Measurements from ENCODE around the gene PRR13.
A peak's percentile ranks its signal among the peaks of the same experiment; 100 is the strongest.
"Not testable (repeated sequence)": the region's sequence is repeated elsewhere in the genome, so short reads cannot be mapped to it uniquely, and the experiment has no call there.

PRR13 gene

DNA sequence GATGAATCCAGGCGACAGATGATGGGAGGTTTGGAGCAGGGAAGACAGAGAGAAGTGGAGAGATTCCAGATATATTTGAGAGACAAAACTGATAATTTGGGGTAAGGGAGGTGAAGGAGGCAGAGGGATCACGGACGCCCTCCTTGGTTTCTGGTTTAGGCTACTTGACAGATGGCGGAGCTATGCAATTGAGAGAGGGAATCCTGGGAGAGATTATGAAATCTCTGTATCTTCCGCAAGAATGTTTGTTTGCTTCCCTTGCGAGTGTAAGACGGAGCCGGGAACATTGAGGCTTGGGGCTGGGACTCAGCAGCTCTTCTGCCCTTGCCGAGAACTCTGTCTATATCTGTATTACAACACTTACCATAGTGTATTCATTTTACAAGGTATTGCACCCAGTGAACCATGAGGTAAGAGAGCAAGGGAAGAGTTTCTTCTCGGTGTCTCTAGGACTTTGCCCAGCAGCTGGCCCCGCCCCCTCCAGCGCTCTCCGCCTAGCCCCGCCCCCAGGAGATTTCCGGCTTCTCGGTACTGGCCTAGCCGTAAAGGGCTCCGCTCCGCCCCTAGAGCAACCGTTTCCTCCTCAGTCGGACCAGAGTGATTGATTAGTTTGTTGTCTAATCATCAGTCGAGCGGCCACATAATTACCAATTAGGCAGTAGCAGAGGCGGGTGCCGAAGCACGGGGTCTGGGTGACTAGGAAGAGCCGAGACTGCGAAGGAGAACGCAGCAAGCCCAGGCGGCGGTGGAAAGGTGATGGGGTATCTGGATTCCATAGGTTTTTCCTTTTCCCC, at the start of gene PRR13:
Gene PRR13, plus strand, starts transcription at position 695 of the 794 bp plus-strand sequence. CDS start 981 bp downstream, outside the sequence.
- no peak for TF ChIP-seq JUND (IDR thresholded peaks at IDR 0.05; ENCODE audit: low read depth)
- in situ Hi-C loops (cut with HindIII; ENCODE audit: low pct_unique_long_range_greater_than_20kb, low sequenced_read_pairs) = no loop called here
- peak; percentile 95 to 100 for DNase-seq (ENCODE audit: low read depth in 1 of 2, low spot score in 1 of 2)

DNA sequence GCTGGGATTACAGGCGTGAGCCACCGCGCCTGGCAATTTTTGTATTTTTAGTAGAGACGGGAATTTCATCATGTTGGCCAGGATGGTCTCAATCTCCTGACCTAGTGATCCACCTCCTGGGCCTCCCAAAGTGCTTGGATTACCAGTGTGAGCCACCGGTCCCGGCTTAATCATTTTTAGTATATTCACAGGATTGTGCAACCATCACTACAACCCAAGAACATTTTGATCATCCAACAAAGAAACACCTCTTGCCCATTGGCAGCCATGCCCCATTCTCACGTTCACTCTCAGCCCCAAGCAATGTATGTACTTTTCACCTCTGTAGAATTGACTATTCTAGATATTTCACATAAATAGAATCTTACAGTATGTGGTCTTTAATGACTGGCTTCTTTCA, 41.6 kb upstream of the PRR13 start:
- no peak for DNase-seq (ENCODE audit: low read depth in 1 of 2, low spot score in 1 of 2)
- in situ Hi-C loops (cut with HindIII; ENCODE audit: low pct_unique_long_range_greater_than_20kb, low sequenced_read_pairs) = no loop called here
- TF ChIP-seq JUND (IDR thresholded peaks at IDR 0.05; ENCODE audit: low read depth) = no peak

GRCh38 chr12:53402351-53402750, 39.2 kb upstream of the PRR13 start:
- in situ Hi-C loops (cut with HindIII; ENCODE audit: low pct_unique_long_range_greater_than_20kb, low sequenced_read_pairs); DNase-seq (ENCODE audit: low read depth in 1 of 2, low spot score in 1 of 2): not testable (repeated sequence)

DNA sequence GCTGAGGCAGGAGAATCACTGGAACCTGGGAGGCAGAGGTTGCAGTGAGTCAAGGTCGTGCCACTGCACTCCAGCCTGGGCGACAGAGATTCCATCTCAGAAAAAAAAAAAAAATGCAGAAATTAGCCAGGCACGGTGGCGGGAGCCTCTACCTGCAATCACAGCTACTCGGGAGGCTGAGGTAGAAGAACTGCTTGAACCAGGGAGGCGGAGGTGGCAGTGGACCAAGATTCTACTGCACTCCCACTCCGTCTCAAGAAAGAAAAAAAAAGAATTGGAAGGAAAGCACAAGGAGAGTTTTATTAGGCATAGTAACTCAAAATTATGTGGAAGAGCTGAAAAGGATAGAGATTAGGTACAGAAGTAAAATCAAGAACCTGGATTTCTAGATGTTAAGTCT, 38.7 kb upstream of the PRR13 start:
- no peak for TF ChIP-seq JUND (IDR thresholded peaks at IDR 0.05; ENCODE audit: low read depth)
- DNase-seq (ENCODE audit: low read depth in 1 of 2, low spot score in 1 of 2) = no peak
- in situ Hi-C loops (cut with HindIII; ENCODE audit: low pct_unique_long_range_greater_than_20kb, low sequenced_read_pairs) = no loop called here

DNA sequence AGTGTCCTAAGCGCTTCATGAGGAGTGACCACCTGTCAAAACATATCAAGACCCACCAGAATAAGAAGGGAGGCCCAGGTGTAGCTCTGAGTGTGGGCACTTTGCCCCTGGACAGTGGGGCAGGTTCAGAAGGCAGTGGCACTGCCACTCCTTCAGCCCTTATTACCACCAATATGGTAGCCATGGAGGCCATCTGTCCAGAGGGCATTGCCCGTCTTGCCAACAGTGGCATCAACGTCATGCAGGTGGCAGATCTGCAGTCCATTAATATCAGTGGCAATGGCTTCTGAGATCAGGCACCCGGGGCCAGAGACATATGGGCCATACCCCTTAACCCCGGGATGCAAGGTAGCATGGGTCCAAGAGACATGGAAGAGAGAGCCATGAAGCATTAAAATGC, 30.6 kb upstream of the PRR13 start:
- TF ChIP-seq JUND (IDR thresholded peaks at IDR 0.05; ENCODE audit: low read depth) = no peak
- in situ Hi-C loops (cut with HindIII; ENCODE audit: low pct_unique_long_range_greater_than_20kb, low sequenced_read_pairs) = no loop called here
- DNase-seq (ENCODE audit: low read depth in 1 of 2, low spot score in 1 of 2) = no peak

DNA sequence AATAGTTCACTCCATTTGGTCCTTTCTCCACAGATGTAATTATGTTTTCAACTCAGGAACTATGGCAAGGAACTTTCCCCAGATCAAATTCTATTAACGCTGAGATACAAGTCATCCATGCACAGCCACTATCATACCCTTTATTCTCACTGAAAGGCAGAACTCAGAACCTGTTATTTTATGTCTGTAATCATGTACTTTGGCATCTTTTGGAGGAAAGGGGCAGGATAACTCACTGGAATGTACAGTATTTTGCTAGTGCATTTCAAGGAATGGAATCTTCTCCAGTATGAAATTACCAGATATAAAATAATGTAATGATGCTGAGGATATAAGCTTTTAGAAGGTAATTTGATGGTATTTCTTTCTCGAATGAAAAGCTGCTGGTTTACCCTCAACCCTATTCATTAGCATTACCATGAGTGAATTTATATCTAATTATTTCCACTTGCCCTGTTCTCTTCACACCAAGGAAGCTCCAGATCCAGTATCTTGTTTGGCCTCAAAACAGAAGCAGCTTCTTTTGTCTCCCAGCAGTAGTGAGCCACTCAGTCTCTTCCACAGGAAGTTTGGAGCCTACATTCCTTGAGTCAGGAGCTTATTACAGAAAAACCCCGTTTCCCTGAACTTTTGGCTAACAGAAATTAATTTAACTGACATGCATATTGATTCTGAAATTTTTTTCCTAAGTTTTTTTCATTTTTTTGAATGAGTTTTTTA, 27.9 kb upstream of the PRR13 start:
- in situ Hi-C loops (cut with HindIII; ENCODE audit: low pct_unique_long_range_greater_than_20kb, low sequenced_read_pairs) = no loop called here
- DNase-seq (ENCODE audit: low read depth in 1 of 2, low spot score in 1 of 2) = no peak
- no peak for TF ChIP-seq JUND (IDR thresholded peaks at IDR 0.05; ENCODE audit: low read depth)

DNA sequence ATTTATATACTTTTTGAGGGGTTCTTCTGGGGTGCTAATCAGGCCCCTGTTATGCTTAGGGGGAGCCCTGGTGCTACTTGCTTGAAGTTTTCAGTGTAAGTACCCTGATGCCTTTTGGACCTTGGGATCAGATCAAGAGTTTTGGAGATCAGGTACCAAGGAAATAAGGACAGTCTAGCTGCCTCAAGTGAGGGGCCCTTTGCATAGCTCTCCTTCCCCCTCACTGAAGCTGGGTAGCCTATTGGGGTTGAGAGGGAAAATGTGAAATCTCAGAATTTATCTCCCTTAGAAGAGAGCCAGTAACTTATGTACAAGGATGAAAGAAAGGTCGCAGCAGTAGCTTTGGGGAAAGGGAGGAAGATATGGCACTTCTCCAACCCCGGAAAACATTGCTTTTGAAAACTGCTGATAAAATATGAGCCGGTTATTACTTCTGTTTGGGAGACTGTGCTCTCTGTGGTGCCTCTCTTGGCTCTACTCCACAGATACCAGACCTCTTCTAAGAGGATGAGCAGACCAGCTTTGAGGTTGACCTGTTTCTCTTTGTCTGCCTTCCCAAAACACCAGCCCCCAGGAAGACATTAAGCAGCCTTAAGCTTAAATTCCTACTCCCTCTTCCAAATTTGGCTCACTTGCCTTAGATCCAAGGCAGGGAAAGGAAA, 26.6 kb upstream of the PRR13 start:
- in situ Hi-C loops (cut with HindIII; ENCODE audit: low pct_unique_long_range_greater_than_20kb, low sequenced_read_pairs) = no loop called here
- TF ChIP-seq JUND (IDR thresholded peaks at IDR 0.05; ENCODE audit: low read depth) = no peak
- no peak for DNase-seq (ENCODE audit: low read depth in 1 of 2, low spot score in 1 of 2)

- in situ Hi-C loops (cut with HindIII; ENCODE audit: low pct_unique_long_range_greater_than_20kb, low sequenced_read_pairs) = not testable (repeated sequence)
- peak in 1 of 2 experiments; percentile 53 for DNase-seq (ENCODE audit: low read depth in 1 of 2, low spot score in 1 of 2)
Observed at GRCh38 chr12:53415752-53416389, 25.7 kb upstream of the PRR13 start.

DNA sequence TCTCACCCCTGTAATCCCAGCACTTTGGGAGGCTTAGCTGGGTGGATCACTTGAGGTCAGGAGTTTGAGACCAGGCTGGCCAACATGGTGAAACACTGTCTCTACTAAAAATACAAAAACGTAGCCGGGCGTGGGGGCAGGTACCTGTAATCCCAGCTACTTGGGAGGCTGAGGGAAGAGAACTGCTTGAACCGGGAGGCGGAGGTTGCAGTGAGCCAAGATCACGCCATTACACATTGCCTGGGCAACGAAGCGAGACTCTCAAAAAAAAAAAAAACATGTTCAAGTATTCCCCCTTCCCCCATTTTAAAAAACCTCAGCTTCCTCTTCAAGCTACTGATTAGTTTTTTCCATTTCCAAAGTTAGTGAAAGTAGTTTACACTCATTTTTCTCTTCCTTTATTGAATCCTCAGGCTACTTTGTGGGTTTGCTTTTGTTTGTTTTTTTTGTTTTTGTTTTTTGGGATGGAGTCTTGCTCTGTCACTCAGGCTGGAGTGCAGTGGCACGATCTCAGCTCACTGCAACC, 24.2 kb upstream of the PRR13 start:
- DNase-seq (ENCODE audit: low read depth in 1 of 2, low spot score in 1 of 2); in situ Hi-C loops (cut with HindIII; ENCODE audit: low pct_unique_long_range_greater_than_20kb, low sequenced_read_pairs): not testable (repeated sequence)

GRCh38 chr12:53418221-53418620, 23.3 kb upstream of the PRR13 start:
- in situ Hi-C loops (cut with HindIII; ENCODE audit: low pct_unique_long_range_greater_than_20kb, low sequenced_read_pairs) = no loop called here
- no peak for TF ChIP-seq JUND (IDR thresholded peaks at IDR 0.05; ENCODE audit: low read depth)
- DNase-seq (ENCODE audit: low read depth in 1 of 2, low spot score in 1 of 2) = no peak

DNA sequence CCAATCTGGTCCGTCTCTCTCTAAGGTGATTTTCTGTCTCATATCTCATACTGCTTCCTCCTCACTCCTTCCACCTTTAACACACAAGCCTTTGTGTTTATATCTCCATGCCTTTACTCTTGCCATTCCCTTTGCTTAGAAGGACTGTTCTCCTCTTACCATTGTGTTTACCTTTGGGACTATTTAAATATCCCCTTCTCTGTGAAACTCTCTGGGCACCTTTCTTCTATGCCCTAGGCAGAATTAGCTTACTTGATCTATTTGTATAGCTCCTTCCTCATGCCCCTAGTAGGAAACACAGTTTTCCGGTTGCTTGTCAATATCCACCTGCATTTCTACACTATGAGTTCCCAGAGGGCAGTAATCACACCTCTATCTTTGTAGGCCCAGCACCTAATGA, 21.8 kb upstream of the PRR13 start:
- in situ Hi-C loops (cut with HindIII; ENCODE audit: low pct_unique_long_range_greater_than_20kb, low sequenced_read_pairs) = no loop called here
- TF ChIP-seq JUND (IDR thresholded peaks at IDR 0.05; ENCODE audit: low read depth) = no peak
- DNase-seq (ENCODE audit: low read depth in 1 of 2, low spot score in 1 of 2) = peak in 1 of 2 experiments; percentile 30

- in situ Hi-C loops (cut with HindIII; ENCODE audit: low pct_unique_long_range_greater_than_20kb, low sequenced_read_pairs); DNase-seq (ENCODE audit: low read depth in 1 of 2, low spot score in 1 of 2): not testable (repeated sequence)
Observed at GRCh38 chr12:53422247-53422646, 19.3 kb upstream of the PRR13 start.

Measured in T47D (cell line).